ENCODE measurements around the gene CRLF2.

- TF ChIP-seq NR2F2 (IDR thresholded peaks at IDR 0.05) (no peak), CTCF (IDR thresholded peaks at IDR 0.05; ENCODE audit: low read depth, low read length, missing input control) (no peak), YY1 (IDR thresholded peaks at IDR 0.05) (no peak), SP1 (IDR thresholded peaks at IDR 0.05) (no peak), MAX (IDR thresholded peaks at IDR 0.05) (no peak), ZBTB33 (IDR thresholded peaks at IDR 0.05) (no peak), REST (IDR thresholded peaks at IDR 0.05) (no peak), JUND (IDR thresholded peaks at IDR 0.05) (no peak)
These were observed 44.4 kb downstream of the CRLF2 start for GRCh38 chrX:1167918-1168481.
